ENCODE results near the gene JRKL. TPM values are rescaled to one million over a fixed set of nuclear protein-coding genes. Genes with fewer than 3 reads are reported as not detected.

Gene JRKL
- total RNA-seq, 1 experiment from 2014 or later = 6.7 TPM

- BruUV-seq (replicated peaks) = no TSS peak
- Histone ChIP-seq H3K9me2 (ENCODE audit: insufficient read depth) (no peaks in the 10 kb centered on the region), H3K4me3 (replicated peaks in 1 of 2; ENCODE audit: low read depth in 1 of 2, low read length in 2 of 2) (no peak overlapping the region), H3K27ac (ENCODE audit: low read depth, low read length) (no peak overlapping the region), H2AFZ (ENCODE audit: low read depth, low read length, poor library complexity, severe bottlenecking) (no peak overlapping the region), H3K9me3 (ENCODE audit: control insufficient read depth in 1 of 2, insufficient read depth in 1 of 2, low read depth in 1 of 2, low read length in 2 of 2) (no peaks in the 10 kb centered on the region), H3K4me1 (ENCODE audit: control insufficient read depth in 1 of 2, insufficient read depth in 2 of 2, low read length in 2 of 2) (no peaks in the 10 kb centered on the region), H3K9ac (ENCODE audit: low read length) (no peak overlapping the region), H3K4me2 (ENCODE audit: low read length) (no peak overlapping the region), H4K20me1 (ENCODE audit: insufficient read depth) (no peaks in the 10 kb centered on the region), H3K27me3 (ENCODE audit: insufficient read depth, low read length) (no peaks in the 10 kb centered on the region), H3K79me2 (ENCODE audit: insufficient read depth, low read length) (no peaks in the 10 kb centered on the region), H3K36me3 (ENCODE audit: control insufficient read depth in 1 of 2, insufficient read depth in 2 of 2, low read length in 2 of 2) (peaks cover 0 to 3% of the 10 kb centered on the region in 2 experiments; a peak in 1 of 4 replicates)
- intact Hi-C loops (cut with micrococcal nuclease) = no loop called here
- CTCF ChIA-PET = interaction anchor here (1.5 kb wide), 1 partner anchor 23 kb away, joined by 4 read pairs; the partner anchor contains the start of gene MAML2
- RAD21 ChIA-PET (ENCODE audit: low non-redundant PET in 1 of 2, low total read pairs in 2 of 2, uncharacterized antibody in 2 of 2, unreplicated experiment in 2 of 2) = no interaction called here
- ATAC-seq = no peak
- TF ChIP-seq ZFX (IDR thresholded peaks at IDR 0.05) = no peak
- no peak for TF ChIP-seq JUND (IDR thresholded peaks at IDR 0.05)
- TF ChIP-seq FOSL1 (IDR thresholded peaks at IDR 0.05; ENCODE audit: low read depth) = no peak
- no peak for TF ChIP-seq MAX (IDR thresholded peaks at IDR 0.05)
- no peak for TF ChIP-seq CBX3 (IDR thresholded peaks at IDR 0.05; ENCODE audit: low read depth)
- TF ChIP-seq ELF1 (IDR thresholded peaks at IDR 0.05; ENCODE audit: borderline replicate concordance, low read depth) = no peak
- TF ChIP-seq YY1 (IDR thresholded peaks at IDR 0.05; ENCODE audit: extremely low read depth, insufficient replicate concordance, low read depth, low read length) = no peak
- POLR2A ChIA-PET = no interaction called here
- no peak for DNase-seq (ENCODE audit: low read depth, low spot score)
Measured at GRCh38 chr11:96366024-96366423, 23.8 kb upstream of the JRKL start.

- CTCF ChIA-PET = no interaction called here
Measured at GRCh38 chr11:96367342-96367741, 22.5 kb upstream of the JRKL start.

More at GRCh38 chr11:96367342-96367741, 22.5 kb upstream of the JRKL start:
- no peaks in the 10 kb centered on the region for H3K27me3 ChIP-seq (ENCODE audit: insufficient read depth, low read length)
- H3K36me3 ChIP-seq (ENCODE audit: control insufficient read depth in 1 of 2, insufficient read depth in 2 of 2, low read length in 2 of 2) = peaks cover 0 to 3% of the 10 kb centered on the region in 2 experiments; a peak in 1 of 4 replicates
- no peak overlapping the region for H3K9ac ChIP-seq (ENCODE audit: low read length)
- ATAC-seq = no peak
- ChIA-PET RAD21 (ENCODE audit: low non-redundant PET in 1 of 2, low total read pairs in 2 of 2, uncharacterized antibody in 2 of 2, unreplicated experiment in 2 of 2) (no interaction called here), POLR2A (no interaction called here)
- no peak overlapping the region for H3K27ac ChIP-seq (ENCODE audit: low read depth, low read length)
- H4K20me1 ChIP-seq (ENCODE audit: insufficient read depth) = no peaks in the 10 kb centered on the region
- H3K4me1 ChIP-seq (ENCODE audit: control insufficient read depth in 1 of 2, insufficient read depth in 2 of 2, low read length in 2 of 2) = no peaks in the 10 kb centered on the region
- no peaks in the 10 kb centered on the region for H3K9me2 ChIP-seq (ENCODE audit: insufficient read depth)
- intact Hi-C loops (cut with micrococcal nuclease) = no loop called here
- no peak overlapping the region for H3K4me3 ChIP-seq (replicated peaks in 1 of 2; ENCODE audit: low read depth in 1 of 2, low read length in 2 of 2)
- H2AFZ ChIP-seq (ENCODE audit: low read depth, low read length, poor library complexity, severe bottlenecking) = no peak overlapping the region
- H3K4me2 ChIP-seq (ENCODE audit: low read length) = no peak overlapping the region
- DNase-seq (ENCODE audit: low read depth, low spot score) = no peak
- TF ChIP-seq SP1 (IDR thresholded peaks at IDR 0.05; ENCODE audit: low read depth) = no peak
- TF ChIP-seq ZFX (IDR thresholded peaks at IDR 0.05) = no peak
- TF ChIP-seq ELF1 (IDR thresholded peaks at IDR 0.05; ENCODE audit: borderline replicate concordance, low read depth) = no peak
- TF ChIP-seq TCF7L2 (IDR thresholded peaks at IDR 0.05; ENCODE audit: borderline replicate concordance, extremely low read depth, insufficient read depth, insufficient read length) = no peak
- TF ChIP-seq REST (IDR thresholded peaks at IDR 0.05; ENCODE audit: low read depth) = no peak
- TF ChIP-seq SIN3A (IDR thresholded peaks at IDR 0.05; ENCODE audit: low read depth) = no peak
- no peak for TF ChIP-seq CTCF (IDR thresholded peaks at IDR 0.05 in 2 of 3, conservative IDR thresholded peaks at IDR 0.05 in 1 of 3; ENCODE audit: borderline replicate concordance in 1 of 3, insufficient read depth in 1 of 3, low read depth in 2 of 3, low read length in 2 of 3)
- no peak for TF ChIP-seq MAX (IDR thresholded peaks at IDR 0.05)
- no peak for TF ChIP-seq SRF (IDR thresholded peaks at IDR 0.05; ENCODE audit: low read depth)
- no peak for TF ChIP-seq RAD21 (IDR thresholded peaks at IDR 0.05; ENCODE audit: low read depth)
- TF ChIP-seq YY1 (IDR thresholded peaks at IDR 0.05; ENCODE audit: extremely low read depth, insufficient replicate concordance, low read depth, low read length) = no peak
- no peaks in the 10 kb centered on the region for H3K9me3 ChIP-seq (ENCODE audit: control insufficient read depth in 1 of 2, insufficient read depth in 1 of 2, low read depth in 1 of 2, low read length in 2 of 2)
- no TSS peak for BruUV-seq (replicated peaks)
- no peaks in the 10 kb centered on the region for H3K79me2 ChIP-seq (ENCODE audit: insufficient read depth, low read length)
